GM19351 (cell line): ENCODE results near the gene FLAD1.

Experiments
- ATAC-seq: cut with Tn5 transposase; IDR thresholded peaks from one replicate; pipeline ENCODE4 v1.9.1; 2021; ENCODE audit warnings: mild to moderate bottlenecking, moderate library complexity; ENCODE audit not compliant: unreplicated experiment

FLAD1 gene

DNA sequence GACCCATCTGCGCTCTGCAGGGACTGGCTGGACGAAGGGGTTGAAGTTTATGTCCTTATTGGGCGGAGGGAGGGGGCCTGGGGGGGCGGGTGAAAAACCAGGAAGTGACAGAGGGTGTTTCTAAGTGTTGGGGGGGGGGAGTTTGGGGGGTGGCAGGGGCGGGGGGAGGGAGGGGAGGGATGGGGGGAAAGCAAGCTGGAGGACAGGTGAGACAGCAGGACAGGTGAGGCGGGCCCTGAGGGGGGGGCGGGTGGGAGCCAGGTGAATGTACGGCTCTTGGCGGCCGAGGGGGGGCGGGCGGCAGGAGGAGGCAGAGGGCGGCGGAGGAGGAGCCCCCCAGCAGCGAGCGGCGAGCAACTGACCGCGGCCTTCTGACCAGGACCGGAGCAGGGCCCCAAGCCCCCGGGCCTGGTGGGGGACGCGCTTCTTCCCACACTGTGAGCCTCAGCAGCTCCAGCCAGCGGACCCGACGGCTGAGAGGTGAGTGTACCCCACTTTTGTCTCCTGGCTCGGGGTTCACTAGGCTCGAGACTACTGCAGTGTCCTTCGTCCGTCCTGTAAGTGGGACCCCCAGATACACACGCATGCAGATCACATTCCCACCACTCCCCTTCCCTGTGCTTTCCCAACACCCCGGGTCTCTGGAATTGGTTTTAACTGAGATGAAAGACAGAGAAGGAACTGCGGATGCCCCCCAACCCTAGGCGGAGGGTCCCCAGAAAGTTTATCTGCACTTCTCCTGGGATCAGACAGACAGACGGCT lies 19.5 kb downstream of the FLAD1 start, which contains the start of gene ZBTB7B:
ZBTB7B (plus strand) TSS at position 339 of the 763 bp plus-strand sequence. CDS start 11,859 bp downstream, outside the sequence.
- no peak for ATAC-seq

DNA sequence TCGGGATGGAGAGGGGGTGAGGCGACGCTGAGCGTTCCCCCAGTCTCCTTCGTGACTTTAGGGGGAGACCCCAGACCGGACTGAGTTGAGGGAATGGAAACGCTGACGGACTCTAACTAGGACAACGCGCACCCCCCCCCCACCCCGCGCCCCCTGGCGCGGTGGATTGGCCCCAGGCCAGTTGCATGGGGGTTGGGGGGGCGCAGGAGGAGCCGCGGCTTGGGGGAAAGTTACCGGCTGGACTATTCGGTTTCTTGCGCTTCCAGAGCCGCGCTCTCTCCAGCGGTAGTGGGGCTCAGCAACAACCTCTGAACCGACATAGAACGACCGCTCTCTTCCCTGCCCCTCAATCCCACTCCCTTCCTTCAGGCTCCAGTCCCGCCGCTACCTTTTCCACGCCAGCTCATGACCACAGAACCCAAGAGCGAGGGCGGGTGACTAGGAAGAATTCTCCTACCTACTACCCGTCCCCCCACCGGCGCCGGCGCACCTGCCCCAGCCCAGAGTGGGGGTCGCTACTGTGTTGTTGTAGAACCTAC lies 20.2 kb downstream of the FLAD1 start:
- ATAC-seq, result no peak

DNA sequence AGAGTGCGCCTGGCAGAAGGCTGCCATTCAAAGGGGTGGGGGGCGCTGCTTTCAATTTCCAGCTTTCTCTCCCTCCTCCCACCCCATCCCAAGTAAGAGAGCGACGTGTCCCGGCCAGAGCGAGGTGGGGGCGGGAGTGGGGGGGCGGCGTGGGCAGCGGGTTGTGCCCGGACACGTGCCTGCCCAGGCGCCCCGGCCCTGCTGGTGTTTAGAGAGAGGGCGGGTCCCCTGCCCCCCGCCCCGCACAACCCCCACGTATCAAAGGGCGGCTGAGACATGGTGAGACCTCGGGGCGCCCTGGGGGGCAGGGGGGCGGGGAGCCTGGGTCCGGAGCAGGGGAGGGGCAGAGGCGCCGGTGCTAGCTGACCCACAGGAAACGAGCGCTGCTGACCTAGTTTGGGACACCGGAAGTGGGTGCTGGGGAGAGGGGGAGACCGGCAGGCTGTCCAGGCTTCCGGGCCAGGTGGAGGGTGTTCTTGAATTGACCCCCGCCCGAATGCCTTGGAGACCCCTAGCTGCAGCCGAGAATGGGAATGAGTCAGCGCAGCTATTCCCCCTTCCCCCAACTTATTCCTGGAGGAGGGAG lies 20.7 kb downstream of the FLAD1 start:
- no peak for ATAC-seq

DNA sequence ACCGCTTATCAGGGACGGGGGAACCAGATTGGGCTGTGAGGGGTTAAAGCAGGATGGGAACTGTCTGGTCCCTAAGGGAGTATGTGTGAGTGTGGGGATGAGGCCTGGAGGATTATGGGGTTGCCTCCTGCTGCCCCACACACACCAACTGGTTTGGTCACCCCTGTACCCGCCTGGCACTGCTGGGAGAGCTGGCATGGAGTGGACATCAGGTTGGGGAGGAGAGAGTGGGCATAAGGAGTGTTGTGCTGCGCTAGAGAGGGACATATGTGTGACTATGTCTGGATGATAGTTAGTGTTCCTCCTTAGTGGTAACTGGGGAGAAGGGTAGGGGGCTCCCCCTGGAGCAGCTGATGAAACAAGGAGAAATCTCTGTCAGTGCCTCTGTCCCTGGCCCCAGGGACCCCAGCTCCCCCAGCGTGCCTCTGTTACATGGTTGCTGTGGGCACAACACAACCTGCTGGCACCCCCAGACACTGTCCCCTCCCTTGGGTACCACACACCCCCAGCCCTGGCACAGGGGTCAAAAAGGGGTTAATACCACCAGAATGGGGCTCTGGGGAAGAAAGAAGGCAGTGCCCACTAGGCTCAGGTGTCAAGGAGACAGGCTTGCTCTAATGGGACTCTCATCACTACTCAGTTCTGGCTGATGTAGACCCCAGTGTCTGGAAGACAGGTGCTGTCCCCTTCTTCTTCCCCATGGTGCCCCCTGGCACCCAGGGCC lies 21.4 kb downstream of the FLAD1 start:
- no peak for ATAC-seq

DNA sequence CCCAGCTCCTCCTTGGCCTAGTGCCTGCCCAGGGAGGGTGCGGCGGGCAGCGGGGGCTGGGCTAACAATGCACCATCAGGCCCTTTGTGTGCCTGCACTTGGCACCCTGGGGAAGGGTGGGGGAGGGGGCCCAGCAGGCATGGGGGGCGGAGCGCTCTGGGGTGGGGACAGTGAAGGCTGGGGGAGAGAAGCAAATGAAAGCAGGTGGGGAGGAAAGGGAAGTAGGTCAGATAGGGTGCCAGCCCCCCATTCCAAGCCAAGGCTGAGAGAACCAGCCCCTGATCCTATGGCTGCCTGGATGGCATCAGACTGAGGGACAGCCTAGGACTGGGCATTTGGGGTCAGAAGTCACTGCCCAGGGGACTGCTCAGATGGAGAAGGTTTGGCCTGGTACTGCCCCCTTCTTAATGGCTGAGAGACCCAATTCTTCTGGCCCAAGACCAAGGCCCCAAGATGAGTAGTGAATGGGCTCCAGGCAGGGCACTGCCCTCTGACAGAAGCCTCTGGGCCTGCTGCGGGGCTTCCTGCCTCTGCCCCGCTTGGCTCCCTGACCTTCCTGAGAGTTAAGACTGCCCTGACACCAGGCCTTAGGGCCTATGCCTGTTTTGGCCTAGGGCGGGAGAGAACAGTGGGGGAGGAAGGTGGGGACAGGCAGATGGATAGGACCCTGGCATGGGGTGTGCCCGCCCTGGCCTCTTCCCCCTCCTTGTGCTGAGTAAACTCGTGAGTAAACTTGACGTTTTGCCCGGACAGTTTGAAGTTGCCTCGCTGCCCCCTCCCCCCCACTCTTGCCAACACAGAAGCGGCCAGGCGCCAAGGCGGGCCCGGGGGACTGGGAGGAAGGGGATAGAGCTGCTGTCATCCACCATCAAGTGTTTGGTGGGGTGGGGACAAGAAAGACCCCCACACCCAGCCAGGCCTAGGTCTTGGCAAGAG lies 22.2 kb downstream of the FLAD1 start:
- no peak for ATAC-seq

DNA sequence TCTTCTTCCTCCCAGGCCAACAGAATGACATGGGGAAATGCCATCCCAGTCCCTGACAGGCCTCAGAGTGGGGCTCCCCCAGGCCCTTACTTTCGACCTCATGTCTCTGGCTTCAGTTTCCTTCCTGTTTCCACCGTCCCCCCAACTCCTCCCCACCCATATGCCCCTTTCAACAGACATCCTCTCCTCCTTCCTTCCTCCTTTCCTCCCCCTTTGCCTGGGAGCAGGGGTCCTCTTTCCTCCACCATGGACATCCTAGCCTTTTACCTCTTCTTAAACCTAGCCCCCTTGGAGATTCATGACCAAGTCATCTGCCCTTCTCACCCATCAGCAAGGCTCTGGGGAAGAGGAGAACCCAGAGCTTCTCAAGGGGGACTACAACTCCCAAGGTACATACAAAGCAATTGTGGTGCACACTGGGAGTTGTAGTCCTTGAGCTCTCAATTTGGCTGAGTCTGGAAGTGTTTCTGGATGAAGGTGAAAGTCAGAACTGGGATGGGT lies 23.5 kb downstream of the FLAD1 start:
- no peak for ATAC-seq

DNA sequence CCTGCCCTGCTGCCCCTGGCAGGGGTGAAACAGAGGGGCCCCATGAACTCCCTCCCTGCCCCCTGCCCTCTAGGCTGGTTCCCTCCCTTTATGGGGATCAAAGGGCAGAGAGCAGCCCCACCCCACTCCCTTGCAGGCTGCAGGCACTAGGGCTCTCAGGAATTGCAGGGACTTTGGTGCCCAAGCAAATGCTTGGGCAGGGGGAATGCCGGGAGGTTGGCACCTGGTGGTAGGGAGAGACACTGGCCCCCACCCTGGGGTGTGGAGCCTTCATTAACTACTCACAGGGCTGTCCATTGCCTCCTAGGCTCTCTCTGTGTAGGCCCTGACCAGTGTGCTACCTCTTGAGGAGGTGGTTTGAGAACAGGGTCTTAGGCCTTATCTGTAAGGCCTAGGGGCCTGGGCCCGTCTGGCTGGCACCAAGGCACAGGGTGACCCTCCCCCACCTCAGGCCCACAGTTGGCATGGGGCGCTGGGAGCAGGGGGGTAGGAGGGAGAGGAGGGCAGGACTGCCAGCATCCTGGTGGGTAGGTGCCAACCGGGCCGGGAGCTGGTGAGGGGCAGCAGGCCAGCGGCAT lies 24.2 kb downstream of the FLAD1 start:
- ATAC-seq, result no peak

DNA sequence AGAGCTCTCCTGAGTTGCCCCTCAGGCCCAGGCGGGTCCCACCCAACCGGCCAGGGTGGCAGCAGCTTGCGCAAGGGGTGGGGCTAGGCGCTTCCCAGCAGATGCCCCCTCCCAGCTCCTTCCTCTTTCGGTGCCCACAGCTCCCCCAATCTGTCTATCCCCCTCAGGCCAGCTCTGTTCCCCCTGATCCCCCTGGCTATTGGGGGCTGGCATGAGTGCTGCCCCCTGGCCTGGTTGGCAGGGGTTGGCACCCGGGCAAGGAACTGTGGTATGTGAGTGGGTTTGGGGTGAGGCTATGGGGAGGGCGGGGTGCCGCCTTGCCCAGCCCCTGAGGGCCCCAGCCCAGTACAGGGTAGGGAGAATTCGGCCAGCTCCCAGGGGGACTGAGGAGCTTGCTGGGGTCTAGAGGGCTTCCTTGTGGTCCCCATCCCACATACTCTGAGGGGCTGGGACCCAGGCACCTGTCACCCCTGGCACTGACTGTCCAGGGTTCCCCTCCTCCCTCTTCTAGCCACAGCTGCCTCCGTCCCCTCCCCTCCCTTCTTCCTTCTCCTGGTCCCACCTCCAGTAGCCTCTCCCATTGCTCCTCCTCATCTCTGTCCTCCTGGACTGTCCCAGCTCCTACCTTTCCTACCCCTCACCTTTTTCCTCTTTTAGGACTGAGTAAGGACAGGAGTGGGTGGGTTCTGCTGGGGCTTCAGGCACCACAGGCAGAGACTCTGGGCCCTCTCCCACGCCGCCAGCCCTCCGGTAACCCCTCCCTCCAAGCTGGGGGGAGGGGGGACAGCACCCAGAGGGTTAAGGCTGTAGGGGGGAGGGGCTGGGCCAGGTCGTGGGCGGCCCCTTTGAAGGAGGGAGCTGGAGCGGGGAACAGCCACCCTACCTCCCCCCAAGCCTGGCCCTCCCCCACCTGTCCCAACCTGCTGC lies 25.1 kb downstream of the FLAD1 start:
- no peak for ATAC-seq

DNA sequence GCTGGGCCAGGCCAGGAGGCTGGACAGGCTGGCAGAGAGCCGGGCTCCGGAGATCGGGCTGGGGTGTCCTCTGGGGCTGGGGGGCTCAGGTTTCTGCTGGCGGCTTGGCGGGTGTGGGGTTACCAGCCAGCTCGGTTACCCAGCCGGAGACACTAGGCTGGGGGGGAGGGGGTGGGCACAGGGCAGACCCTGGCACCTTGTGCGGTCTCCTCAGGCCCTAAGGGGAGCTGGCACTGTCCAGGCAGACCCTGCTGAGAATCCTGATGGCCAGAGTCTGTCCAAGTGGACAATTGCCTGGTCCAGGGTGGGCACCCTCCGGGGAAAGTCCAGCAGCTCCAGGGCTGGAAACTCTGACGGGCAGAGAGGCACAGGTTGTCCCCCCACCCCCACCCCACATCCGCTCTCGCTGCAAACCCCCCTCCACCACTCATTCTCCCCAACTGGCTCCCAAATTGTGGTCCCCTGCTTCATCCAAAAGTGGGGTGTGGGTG lies 26.1 kb downstream of the FLAD1 start:
- no peak for ATAC-seq

DNA sequence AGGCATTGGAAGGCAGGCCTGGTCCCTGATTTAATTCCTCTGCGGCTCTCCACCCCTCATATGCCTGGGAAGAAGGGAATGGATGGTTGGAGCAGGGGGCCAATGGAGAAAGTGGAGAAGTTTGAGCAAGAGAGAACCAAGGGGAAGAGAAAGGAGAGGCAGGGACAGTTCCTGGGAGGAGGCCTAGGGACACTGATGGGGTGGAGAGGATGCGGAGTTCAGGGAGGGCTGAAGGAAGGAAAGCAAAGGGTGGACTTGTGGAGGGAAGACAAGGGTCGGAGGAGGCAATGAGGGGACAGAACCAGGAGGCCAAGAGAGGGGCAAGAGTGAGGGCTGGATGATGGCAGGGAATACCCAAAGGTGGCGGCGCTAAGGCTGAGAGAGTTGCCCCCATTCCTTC lies 26.6 kb downstream of the FLAD1 start:
- ATAC-seq, result no peak

DNA sequence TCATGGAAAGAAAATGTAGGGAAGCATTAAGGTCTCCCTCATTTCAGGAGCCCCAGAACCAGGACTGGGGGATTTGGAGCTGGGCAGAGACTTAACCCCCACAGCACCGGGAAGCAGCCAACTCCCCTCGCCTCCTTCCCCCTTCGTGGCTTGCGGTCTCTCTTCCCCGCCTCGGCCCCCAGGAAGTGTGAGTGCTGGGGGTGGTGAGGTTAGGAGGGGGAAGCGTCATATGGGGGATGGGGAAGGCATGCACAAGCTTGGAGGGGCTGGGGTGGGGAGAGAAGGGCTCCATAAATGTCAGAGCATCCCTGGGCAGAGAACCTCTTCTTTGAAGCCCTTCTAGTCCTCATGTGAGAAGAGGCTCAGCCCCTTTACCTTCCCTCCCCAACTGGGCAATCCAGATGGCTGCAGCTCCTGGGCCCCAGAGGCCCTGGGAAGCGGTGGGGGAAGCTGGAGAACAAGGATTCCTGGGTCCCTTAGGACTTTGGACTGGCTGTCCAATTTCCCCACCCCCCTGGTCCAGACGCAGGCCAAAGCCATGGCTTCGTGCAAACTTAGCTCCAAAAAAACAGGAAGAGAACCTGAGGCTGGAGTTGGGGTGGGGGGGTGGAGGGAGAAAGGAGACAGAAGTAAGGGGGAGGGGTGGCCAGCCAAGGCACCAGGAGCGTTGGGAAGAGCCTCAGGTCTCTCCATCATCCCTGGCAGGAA lies 27.2 kb downstream of the FLAD1 start:
- no peak for ATAC-seq

DNA sequence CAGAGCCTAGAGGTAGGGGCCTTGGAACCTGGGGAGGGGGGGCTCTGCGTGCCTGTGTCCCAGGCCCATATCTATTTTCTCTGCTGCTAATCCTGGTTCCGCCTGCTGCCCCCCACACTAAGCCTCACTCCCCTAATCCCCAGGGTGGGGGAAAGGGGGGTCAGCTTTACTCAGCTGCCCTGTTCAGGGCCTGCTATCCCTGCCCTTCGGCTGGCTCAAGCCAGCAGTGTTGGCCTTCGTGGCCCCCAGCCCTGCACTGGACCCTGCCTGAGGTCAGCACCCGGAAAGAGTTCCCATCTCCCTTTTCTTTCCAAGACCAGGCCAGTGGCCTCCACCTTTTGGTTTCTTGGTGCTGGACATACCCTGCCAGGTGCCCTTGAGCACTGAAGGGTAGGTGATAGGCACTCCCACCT lies 27.9 kb downstream of the FLAD1 start:
- ATAC-seq, result no peak

DNA sequence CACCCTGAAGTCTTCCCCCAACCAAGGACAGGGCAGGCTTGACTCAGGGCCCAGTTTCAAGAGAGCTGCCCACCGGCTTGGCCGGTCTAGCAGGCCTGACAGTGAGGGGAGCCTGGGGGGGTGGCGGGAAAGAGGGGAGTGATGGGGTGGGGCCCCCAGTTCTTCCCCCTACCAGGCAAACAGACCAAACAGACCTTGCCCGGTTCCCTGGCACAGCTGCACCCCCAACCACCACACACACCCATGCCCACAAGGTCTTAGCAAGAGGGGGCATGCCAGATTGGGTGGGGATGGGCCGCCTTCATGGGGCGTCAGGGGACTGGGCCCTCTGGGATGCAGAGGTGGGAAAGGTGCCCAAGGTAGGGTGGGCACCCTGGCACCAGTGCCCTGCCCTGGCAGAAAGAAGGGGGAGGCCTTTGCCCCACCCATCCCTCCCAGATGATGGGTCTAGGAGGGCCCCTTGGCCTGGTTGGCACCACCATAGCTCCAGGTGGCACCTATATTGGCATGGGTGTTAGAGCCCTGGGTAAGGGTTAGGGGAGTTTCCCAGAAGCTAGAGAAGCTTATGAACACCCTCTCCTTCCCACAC lies 28.4 kb downstream of the FLAD1 start:
- no peak for ATAC-seq

DNA sequence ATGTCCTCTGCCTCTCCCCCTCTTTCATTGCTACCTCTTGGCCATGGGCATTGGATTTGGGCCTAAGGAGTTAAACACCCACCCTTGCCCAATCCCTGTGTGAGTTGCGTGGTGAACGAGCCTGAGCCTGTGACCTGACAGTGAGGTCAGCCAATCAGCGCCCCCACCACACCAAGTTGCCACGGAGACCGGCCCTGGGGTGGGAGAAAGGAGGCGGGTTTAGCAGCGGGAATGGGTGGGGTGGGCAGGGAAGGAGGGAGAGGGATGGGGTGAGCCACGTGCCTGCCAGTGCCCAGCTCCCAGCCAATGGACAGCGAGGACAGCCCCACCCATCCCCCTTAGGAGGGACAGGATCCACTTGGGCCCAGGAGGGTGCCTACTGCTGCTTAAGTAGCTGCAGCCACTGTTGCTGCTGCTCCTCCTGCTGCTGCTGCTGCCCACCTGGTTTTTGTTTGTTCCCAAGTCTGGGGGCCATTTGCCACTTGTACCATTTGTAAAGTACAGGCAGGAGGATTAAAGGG lies 28.9 kb downstream of the FLAD1 start:
- ATAC-seq, result no peak

DNA sequence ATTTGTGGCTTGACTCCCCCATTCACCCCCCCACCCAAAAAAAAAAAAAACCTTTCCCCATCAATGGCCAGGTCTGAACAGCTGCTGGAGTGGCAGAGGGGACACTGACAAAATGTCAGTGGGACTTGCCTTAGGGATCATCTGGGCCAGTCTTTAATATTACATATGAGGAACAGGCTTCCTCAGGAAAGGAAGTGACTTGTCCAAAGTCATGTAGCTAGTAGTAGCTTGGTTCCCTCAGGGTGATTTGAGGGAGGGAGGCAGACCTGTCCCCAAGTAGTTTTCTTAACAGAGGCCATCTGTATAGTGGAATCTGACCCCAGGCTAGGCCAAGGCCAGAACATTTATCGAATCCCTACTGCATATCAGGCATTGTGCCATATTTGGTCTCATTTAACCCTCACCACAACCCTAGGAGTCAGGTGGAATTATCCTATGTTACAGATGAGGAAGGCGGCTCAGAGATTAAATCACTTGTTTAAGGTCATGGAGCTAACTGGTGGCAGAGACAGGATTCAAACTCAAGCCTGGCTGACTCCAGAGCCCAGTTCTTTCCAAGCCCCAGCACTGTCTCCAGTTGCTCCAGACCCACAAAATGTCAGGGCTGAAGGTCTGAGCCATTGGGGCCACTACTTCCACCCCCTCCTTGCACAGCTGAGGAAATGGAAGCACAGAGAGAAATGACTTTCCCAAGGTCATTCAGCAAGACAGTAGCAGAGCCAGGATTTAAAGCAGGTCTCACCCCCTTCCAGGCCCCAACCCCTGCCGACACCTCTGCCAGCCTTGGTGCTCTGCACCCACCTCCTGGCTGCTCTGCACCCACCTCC lies 29.8 kb downstream of the FLAD1 start:
- no peak for ATAC-seq

DNA sequence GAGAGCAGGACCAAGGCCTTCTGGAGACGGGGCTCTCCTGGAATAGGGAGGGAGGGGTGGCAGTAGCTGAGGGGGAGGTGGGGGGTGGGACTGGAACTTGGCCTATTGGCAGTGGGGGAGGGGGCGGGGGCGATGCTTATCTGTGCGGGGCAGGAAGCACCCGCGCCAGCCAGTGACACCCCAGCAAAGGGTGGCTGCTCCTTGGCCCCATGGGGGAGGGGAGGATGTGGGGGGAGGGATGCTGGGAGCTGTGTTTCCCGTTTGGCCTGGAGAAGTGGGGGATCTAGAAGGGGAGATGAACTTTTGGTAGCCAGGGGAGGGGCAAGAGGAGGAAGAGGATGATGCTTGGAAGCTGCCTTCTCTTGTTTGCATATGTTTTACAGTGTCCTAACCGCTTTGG lies 30.5 kb downstream of the FLAD1 start:
- no peak for ATAC-seq
